Daoy (cell line): Measurements from ENCODE around the gene ACOT8. TPM values are rescaled to one million over a fixed set of nuclear protein-coding genes. Genes with fewer than 3 reads are reported as not detected.
"Not testable (repeated sequence)": the region's sequence is repeated elsewhere in the genome, so short reads cannot be mapped to it uniquely, and the experiment has no call there.

Experiments
- DNase-seq: peaks from one replicate; pipeline ENCODE4 v3.0.0-alpha.2; 2015; ENCODE audit warnings: low read depth
- total RNA-seq: library from RNA; depleted of rRNA; stranded (reverse); fragments of >200 nt; shearing (Covaris generic); gene quantifications from 2 replicates; pipeline ENCODE4 v1.2.3, GENCODE V29; 2014

ACOT8 gene
- total RNA-seq, 1 experiment from 2014 or later = 46.8 TPM

- no peak for DNase-seq
These were observed 29.5 kb downstream of the ACOT8 start for GRCh38 chr20:45827712-45828111.

- no peak for DNase-seq
These were observed 30.1 kb downstream of the ACOT8 start, which contains the start of gene TNNC2 for GRCh38 chr20:45827030-45827652. TSS of gene TNNC2 (minus strand) at chr20:45827312. CDS start at chr20:45827248, 64 bp downstream.

GRCh38 chr20:45826381-45827019, 30.7 kb downstream of the ACOT8 start:
- DNase-seq = no peak

GRCh38 chr20:45823949-45824835, 33.0 kb downstream of the ACOT8 start:
- peak; percentile 29 for DNase-seq

DNA sequence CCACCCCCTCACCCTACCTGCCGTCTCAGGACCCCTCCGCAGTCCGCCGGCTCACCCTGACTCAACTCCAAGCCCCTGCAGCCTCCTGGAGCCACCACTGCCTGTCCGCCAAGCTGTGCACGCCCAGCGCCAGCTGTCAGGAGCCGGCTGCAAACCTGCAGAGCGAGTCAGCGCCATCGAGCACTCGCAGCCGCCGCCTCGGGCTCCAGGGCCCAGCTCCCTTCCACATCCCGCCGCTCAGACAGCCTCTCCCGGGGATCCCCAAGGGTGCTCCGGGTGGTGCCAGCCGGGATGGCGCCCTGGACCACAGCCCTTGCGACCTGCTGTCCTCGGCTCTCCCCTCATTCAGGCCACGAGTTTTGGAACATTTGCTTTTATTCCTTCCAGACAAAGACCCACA, 34.3 kb downstream of the ACOT8 start:
- peak; percentile 57 for DNase-seq

DNA sequence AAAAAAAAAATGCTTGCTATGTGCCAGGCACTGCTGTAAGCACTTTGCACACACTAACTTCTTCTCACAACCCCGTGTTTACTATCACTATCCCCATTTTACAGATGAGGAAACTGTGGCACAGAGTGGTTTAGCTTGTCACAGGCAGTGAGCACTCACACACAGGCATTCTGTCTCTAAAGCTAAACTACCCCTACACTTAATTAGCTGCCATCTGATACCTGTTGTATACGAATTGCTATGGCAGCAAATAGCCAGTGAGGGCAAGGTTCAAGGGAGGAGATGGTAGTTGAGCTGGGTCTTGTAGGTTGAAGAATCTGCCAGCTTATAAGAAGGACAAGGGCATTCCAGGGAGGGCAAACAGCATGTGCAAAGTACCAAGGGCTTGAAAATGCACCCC, 35.2 kb downstream of the ACOT8 start:
- DNase-seq = no peak

DNA sequence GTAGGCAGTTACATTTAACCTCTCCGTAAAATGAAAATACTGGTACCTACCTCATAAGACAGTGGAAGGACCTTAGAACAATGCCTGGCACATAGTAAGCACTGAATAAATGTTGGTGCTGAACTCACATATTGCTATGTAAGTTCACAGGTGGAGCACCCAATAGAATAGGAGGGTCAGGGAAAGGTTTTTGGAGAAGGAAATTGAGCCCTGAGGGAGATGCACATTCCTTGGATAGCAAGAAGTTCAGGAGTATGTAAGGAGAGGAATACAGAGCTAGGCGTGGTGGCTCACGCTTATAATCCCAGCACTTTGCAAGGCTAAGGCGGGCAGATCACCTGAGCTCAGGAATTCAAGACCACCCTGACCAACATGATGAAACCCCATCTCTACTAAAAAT, 37.7 kb downstream of the ACOT8 start:
- no peak for DNase-seq

GRCh38 chr20:45818239-45818638, 39.0 kb downstream of the ACOT8 start:
- no peak for DNase-seq

- DNase-seq = peak; percentile 55
These were observed 39.6 kb downstream of the ACOT8 start for GRCh38 chr20:45817376-45818194.

DNA sequence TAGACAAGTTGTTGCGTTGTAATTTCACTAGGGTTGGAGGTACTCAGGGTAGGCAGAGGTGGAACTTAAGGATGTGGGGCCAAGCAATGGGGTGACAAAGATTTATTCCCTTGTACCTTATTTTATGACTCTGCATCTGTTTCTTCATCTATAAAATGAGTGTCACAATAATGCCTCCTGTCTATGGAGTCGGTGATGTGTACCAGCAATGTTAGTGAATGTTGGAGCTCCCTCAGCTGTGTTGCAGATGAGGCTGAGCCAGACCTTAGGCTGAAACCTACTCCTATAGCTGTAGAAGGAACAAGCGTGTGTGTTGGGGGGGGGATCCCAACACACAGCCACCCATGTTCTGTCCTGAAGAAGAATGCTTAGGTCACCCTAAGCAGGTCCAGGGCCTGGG, 40.2 kb downstream of the ACOT8 start:
- DNase-seq = no peak

DNA sequence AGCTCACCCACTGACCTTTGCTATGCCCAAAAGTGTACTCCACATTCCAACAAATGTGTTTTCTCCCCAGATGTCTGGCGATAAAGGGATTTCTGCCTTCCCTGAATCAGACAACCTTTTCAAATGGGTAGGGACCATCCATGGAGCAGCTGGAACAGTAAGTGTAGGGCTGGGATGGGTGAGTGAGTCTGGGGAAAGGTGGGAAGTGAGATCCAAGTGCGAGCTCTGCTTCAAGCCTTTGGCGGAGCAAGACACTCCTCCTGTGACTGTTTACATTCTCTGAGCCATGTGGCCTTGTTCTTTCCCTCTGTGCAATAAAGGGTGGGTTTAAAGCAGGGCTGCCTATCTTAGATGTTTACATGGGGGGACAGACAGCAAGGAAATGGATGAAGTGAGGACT, 42.9 kb downstream of the ACOT8 start:
- no peak for DNase-seq

GRCh38 chr20:45813489-45813888, 43.7 kb downstream of the ACOT8 start:
- no peak for DNase-seq

DNA sequence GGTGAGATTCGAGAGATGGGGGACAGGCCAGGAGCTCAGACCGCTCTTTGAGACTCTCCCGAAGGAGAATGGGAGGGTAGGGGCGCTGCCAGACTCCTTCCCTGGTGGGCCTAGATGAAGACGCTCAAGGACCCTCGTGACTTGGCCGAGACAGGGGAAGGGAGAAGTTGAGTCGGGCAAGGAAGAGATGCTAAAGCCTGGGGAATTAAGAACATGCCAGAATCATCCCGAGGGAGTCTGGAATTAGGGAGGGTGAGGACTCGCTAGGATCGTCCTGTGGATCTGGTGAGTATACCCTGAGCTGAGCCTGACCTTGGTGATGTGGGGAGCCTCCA, 44.2 kb downstream of the ACOT8 start:
- no peak for DNase-seq

GRCh38 chr20:45812157-45813005, 44.8 kb downstream of the ACOT8 start, which contains the start of gene UBE2C:
TSS of gene UBE2C (plus strand) at chr20:45812644. CDS start at chr20:45812696, 52 bp downstream.
- peak; percentile 98 for DNase-seq

DNA sequence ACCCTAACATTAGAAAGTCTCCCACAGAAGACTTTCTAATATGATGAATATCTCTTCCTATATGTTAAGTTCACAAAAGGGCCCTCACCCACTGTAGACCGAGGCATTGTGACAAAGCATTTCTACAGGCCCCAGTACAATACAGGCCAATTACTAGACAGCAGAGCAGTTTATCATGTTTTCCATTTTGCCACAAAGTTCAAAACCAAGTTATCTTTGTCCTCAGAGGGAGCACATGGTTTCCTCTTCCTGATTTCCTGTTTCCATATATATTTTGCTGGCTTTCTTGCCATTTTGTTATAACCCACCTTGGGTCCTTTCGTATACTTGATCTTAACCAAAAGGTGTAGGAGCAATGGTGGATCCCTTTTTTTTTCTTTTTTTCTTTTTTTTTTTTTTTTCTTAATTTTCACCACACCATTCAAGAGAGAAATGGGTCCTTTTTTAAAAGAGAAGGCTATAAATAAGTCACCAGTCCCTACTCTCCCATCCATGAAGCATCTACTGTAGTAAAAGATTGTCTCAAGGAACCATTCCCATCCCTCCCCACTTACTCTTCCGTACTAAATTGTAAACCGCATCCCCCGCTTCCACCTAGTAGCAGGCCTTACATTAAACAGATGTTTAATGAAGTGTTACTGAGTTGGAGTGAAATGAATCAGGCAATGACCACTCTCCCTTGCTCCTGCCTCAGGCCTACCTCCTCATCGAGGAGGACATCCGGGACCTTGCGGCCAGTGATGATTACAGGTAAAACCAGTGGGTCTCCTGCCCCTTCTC, 46.8 kb downstream of the ACOT8 start:
- no peak for DNase-seq

- DNase-seq = no peak
These were observed 55.3 kb downstream of the ACOT8 start for GRCh38 chr20:45801851-45802250.

DNA sequence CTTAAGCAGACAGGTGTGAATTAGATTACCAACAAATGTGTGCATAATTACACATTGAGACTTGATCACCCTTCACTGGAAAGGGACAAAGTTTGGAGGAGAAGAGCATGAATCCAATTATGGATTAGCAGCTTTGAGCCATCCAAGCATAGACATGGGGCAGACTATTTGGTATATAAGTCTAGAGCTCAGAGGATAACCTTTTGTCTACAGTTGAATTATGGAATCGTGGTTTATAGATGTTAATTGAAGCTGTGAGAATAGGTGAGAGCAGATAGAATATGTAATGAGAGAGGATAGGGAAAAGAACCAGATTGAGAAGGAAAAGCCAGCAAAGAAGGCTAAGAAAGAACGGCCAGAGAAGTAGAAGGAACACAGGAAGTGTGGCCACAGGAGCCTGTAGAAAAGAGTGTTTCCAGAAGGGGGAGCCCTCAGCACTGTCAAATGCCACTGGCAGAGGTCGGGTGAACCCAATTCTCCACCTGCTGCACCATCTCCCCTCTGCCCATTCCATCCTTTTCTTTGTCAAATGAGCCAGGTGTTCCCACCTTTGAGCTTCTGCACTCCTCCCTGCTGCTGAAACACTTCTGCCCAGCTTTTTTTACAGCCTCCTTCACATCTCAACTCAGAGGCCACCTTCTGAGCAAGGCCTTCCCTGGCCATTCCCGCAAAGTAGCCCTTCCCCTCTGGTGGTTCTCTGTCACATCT, 58.1 kb downstream of the ACOT8 start:
- DNase-seq = peak; percentile 55

DNA sequence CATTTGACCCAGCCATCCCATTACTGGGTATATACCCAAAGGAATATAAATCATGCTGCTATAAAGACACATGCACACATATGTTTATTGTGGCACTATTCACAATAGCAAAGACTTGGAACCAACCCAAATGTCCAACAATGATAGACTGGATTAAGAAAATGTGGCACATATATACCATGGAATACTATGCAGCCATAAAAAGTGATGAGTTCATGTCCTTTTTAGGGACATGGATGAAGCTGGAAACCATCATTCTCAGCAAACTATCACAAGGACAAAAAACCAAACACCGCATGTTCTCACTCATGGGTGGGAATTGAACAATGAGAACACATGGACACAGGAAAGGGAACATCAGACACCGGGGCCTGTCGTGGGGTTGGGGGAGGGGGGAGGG, 59.2 kb downstream of the ACOT8 start:
- DNase-seq = not testable (repeated sequence)

DNA sequence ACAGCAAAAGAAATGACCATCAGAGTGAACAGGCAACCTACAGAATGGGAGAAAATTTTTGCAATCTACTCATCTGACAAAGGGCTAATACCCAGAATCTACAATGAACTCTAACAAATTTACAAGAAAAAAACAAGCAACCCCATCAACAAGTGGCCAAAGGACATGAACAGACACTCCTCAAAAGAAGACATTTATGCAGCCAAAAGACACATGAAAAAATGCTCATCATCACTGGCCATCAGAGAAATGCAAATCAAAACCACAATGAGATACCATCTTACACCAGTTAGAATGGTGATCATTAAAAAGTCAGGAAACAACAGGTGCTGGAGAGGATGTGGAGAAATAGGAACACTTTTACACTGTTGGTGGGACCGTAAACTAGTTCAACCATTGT, 59.7 kb downstream of the ACOT8 start:
- not testable (repeated sequence) for DNase-seq
